GM12873 (cell line): Measurements from ENCODE around the gene SATB2.

Experiments
- CTCF ChIP-seq: IDR thresholded peaks from 2 replicates; pipeline ENCODE4 v1.5.1; 2012; ENCODE audit warnings: low read depth, mild to moderate bottlenecking, moderate library complexity, low read length, control low read depth; ENCODE audit not compliant: insufficient read depth; ENCODE audit errors: missing control alignments

The SATB2 gene

GRCh38 chr2:199455210-199455544 is 2.6 kb downstream of the SATB2 start:
- TF ChIP-seq CTCF = no peak

GRCh38 chr2:199452991-199453379 is 4.8 kb downstream of the SATB2 start:
- TF ChIP-seq CTCF = no peak

GRCh38 chr2:199452260-199452990 is 5.3 kb downstream of the SATB2 start:
- TF ChIP-seq CTCF = no peak

GRCh38 chr2:199449956-199450355 is 7.8 kb downstream of the SATB2 start:
- no peak for TF ChIP-seq CTCF

GRCh38 chr2:199449455-199449854 is 8.3 kb downstream of the SATB2 start:
- no peak for TF ChIP-seq CTCF

GRCh38 chr2:199446996-199447576 is 10.7 kb downstream of the SATB2 start:
- TF ChIP-seq CTCF = no peak

- no peak for TF ChIP-seq CTCF
These were observed 13.0 kb downstream of the SATB2 start for GRCh38 chr2:199444749-199445148.
